Raji (cell line): ENCODE measurements around the gene RIMS4.

Source experiments
- POLR2A ChIP-seq: IDR thresholded peaks from 2 replicates; pipeline ENCODE4 v1.6.1; 2011; ENCODE audit warnings: low read depth, low read length, control low read depth; ENCODE audit not compliant: insufficient read depth

The RIMS4 gene

GRCh38 chr20:44715499-44716308 lies 94.6 kb downstream of the RIMS4 start:
- TF ChIP-seq POLR2A = no peak

- no peak for TF ChIP-seq POLR2A
These were observed 95.4 kb downstream of the RIMS4 start, which contains the start of gene CCN5 for GRCh38 chr20:44714701-44715498. Gene CCN5 (plus strand): TSS chr20:44715369. CDS start chr20:44715391, 22 bp downstream.

DNA sequence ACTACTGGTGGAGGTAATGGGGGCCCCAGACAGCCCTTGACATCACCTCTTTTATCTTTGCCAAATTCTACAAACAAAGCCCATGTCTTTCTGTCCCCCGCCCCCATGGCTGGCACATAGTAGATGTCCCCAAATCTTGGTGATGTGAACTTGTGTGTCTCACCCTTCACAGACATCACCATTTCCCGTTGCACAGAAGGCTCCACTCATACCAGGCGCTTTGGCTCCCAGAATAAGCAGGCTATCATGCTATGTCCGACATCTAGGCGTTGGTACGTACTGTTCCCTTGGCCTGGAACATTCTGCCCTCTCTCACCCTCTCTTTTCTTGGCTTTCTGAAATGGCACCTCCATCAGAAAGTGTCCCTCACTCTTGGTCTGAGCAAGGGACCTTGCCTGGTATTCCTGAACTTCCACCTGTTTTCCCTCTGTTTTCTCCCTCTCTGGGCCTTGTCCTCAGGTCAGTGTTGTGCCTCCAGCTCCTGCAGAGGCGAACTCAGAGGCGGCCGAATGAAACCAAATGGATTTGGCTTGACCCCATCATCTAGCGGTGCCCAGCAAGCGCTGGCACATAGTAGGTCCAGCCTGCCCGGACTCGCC lies 96.1 kb downstream of the RIMS4 start:
- no peak for TF ChIP-seq POLR2A

DNA sequence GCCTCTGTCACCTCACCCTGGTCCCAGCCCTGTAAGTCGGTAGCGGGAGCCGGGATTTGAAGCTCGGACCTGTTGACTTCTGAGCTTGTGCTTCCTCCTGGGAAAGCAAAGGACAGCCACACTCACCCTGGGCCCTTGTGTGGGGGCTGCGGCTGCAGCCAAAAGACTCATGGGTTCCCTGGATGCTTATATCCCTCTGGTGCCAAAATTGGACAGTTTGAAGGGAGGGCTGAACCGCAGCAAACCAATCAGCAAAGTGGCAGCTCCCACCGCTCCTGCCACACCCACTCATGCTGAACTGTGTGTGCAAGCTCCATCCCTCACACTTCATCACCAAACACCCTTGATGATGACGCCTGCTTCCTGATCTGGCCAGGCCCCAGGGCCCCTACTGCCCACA lies 99.1 kb downstream of the RIMS4 start:
- TF ChIP-seq POLR2A = no peak

- TF ChIP-seq POLR2A = no peak
These were observed 100.5 kb downstream of the RIMS4 start for GRCh38 chr20:44709797-44710196.

DNA sequence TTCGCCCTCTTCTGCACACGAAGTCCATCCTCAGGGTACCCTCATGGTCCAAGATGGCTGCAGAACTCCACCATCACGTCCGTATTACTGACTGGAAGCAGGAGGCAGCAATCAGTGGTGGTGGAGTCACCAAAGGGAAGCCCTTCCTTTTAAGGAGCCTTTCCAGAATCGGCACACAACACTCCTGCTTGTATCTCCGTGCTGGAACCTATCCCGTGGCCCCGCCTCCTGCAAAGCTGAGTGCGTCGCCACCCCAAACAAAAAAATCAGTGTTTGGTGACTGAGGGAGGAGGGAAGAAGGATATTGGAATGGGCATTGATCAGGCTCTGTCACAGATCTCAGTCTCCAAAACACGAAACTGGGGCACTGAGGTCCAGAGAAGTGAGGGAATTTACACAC lies 101.0 kb downstream of the RIMS4 start:
- no peak for TF ChIP-seq POLR2A

DNA sequence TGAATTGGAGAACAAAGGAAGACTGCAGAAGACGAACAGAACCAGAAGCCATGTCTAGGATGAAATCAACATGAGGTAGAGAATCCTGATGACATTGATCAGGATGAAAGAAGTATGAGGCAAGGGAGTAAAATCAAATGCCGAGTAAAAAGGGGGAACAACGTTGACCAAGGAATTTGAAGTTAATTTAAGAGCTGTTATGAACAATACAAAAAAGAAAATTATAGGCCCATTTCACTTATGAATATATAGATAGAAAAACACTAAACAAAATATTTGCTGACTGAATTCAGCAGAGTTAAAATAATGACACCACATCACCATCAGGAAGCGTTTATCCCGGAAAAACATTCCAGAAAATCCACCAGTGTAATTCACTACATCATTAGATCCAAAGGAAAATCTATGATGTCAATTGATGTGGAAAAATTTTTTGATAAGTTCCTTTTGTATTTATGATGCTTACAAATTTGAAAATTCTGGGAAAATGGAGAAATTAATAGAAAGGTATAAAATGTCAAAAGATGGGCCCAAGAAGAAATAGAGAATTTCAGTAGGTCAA lies 103.2 kb downstream of the RIMS4 start:
- no peak for TF ChIP-seq POLR2A

DNA sequence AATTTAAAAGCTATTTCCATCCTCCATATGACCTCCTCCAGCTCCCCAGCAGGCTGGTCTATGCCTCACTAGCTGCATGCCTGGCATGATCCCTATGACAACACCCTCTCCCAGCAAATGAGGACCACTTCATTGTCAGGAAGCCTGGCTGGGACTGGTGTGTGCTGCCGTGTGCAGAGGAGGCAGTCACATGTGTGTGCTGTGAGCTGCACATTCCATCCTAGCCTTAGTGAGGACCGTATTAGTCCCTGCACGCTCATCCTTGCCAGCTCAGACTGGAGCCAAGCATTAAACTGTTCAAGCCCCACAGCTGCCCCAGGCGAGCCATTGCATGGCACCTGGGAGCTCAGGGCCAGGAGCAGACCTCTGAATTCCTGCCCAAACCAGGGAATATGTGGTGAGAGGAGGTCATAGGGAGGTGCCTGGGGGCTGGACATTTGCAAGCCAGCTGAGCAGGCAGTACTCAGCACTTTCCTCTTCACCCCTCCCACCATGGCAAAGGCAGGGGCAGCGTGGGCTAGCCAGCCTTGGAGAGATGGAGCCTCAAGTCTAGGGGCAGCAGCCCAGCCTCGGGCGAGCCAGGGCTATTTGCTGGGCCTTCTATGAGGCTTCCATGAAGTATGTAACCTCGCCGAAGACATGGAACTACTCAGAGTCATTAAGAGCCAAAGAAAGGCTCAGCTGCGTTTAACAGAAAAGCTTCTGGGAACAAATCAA lies 103.9 kb downstream of the RIMS4 start:
- TF ChIP-seq POLR2A = no peak

DNA sequence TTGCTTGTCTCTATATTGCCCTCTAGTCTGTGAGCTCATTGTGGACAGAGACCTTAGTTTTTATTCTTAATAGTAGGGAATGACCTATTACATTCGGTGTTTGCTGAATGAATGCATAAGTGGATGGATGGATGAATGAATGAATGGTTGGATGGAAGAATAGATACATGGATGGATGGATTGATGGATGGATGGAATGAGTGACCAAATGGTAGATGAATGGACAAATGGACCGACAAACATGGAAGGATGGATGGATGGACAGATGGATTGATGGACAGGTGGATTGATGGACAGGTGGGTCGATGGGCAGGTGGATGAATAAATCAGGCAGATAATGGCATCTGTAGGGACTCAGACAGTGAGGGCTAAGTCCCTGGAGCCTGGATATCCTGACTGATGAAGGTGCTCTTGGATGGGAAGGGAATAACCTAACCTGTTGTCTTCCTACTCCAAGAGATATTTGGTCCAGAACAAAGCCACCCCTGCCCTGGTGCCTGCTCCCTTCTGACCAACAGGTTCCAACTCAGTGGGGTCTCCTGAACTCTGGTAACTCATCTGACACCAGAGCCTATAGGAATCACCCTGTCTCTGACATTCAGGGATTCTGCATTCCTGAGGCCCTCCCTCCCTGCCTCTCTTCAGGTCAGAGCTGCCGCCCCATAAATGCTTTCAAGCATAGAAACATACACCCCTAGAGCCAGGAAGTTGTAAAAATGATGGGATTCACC lies 104.8 kb downstream of the RIMS4 start:
- TF ChIP-seq POLR2A = no peak

DNA sequence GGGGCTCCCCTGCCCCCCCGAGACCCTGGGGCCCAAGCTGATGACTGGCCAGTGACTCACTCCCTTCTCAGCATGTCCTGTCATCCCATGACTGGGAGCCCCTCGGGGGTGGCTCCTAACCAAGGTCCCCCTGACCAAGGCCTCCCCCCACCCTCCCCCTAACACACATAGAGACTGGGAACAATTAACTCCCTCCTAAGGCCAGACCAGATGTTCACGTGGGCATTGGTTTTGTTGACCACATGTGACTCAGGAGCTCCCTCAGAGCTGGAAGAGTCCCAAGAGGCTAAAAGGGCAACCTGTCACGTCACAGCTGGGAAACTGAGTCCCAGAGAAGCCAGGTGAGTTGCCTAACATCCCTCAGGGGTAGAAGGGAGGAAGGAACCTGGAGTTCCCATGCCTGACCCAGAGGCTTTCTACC lies 105.8 kb downstream of the RIMS4 start:
- no peak for TF ChIP-seq POLR2A

- no peak for TF ChIP-seq POLR2A
These were observed 106.3 kb downstream of the RIMS4 start for GRCh38 chr20:44703956-44704488.

- TF ChIP-seq POLR2A = no peak
These were observed 107.0 kb downstream of the RIMS4 start for GRCh38 chr20:44703183-44703925.

DNA sequence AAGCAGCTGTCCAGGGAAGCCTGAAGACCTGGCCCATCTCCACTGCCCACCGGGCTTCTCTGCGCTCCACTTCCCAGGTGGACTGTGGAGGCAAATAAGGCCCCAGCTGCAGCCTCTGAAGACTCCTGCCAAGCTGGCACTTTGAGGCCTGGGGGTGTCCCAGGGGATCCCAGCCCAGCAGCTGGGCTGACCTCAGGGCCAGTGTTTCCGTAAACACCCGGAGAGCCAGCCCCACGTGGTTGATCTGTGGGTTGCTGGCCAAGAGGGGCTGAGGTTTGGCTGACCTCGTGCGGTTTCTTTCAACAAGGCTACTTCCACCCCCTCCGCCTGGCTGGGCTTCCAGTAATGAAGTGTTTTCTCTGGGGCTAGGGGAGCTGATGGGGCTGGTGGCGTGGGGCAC lies 107.6 kb downstream of the RIMS4 start:
- no peak for TF ChIP-seq POLR2A

DNA sequence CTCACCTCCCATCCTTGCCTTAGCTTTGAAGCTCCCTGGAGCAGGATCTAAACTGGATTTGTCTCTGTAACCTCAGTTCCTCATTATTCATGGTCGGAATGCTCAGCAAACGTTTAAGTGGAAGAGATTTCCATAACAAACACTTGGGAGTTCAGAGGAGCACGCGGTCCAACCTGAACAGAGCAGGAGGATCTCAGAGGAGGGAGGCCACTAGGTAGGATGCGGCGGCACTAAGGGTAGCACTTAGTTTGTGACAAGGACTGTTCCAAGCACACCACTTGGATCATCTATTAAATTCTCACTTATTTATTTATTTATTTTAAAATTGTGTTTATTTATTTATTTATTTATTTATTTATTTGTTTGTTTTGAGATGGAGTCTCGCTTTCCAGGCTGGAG lies 108.5 kb downstream of the RIMS4 start:
- no peak for TF ChIP-seq POLR2A
